Gastroesophageal sphincter (tissue), 3 donors: ENCODE measurements around the gene CCDC85C.

Source experiments
- EP300 ChIP-seq: sonication (generic); formaldehyde crosslinking; IDR thresholded peaks from one replicate; pipeline ENCODE4 v1.6.1; 2017; ENCODE audit warnings: antibody characterized with exemption, mild to moderate bottlenecking
- POLR2A ChIP-seq, 2 donors: fragments of 450-650 bp; IDR thresholded peaks; one replicate each; pipeline ENCODE4 v1.6.1; 2017; ENCODE audit warnings: antibody characterized with exemption in 2 of 2, mild to moderate bottlenecking in 2 of 2, moderate library complexity in 1 of 2
- POLR2AphosphoS5 ChIP-seq: sonication (generic); formaldehyde crosslinking; IDR thresholded peaks from one replicate; pipeline ENCODE4 v1.6.1; 2017; ENCODE audit warnings: antibody characterized with exemption
- TF ChIP-seq, protein P1 (sequence below), 4 experiments: fragments of 200-600 bp in 2 of 4; fragments of 450-650 bp in 2 of 4; sonication (generic) in 1 of 4; IDR thresholded peaks; one replicate each; pipeline ENCODE4 v1.5.1; 2017 to 2019; ENCODE audit warnings: antibody characterized with exemption in 4 of 4, mild to moderate bottlenecking in 2 of 4, moderate library complexity in 2 of 4

DNA sequence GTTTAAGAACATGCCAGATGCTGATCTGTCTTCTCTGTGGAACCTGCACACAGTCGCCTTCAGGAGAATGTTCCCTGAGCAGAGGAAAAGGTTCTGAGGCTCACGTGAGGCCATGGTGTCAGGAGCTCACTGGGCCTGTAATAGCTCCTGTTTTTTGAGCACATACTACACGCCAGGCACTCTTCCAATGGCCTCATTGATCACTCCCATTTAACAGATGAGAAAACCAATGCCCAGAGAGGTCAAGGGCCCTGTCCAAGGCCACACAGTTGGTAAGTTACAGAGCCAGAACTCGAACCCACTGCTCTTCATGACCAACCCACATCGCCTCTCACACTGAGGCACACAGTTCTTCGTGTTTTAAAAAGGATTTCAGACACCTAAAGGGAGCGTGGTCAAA, 33.6 kb upstream of the CCDC85C start:
- TF ChIP-seq, protein P1, sequence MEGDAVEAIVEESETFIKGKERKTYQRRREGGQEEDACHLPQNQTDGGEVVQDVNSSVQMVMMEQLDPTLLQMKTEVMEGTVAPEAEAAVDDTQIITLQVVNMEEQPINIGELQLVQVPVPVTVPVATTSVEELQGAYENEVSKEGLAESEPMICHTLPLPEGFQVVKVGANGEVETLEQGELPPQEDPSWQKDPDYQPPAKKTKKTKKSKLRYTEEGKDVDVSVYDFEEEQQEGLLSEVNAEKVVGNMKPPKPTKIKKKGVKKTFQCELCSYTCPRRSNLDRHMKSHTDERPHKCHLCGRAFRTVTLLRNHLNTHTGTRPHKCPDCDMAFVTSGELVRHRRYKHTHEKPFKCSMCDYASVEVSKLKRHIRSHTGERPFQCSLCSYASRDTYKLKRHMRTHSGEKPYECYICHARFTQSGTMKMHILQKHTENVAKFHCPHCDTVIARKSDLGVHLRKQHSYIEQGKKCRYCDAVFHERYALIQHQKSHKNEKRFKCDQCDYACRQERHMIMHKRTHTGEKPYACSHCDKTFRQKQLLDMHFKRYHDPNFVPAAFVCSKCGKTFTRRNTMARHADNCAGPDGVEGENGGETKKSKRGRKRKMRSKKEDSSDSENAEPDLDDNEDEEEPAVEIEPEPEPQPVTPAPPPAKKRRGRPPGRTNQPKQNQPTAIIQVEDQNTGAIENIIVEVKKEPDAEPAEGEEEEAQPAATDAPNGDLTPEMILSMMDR (IDR thresholded peaks at IDR 0.05): no peak
- no peak for TF ChIP-seq POLR2A (IDR thresholded peaks at IDR 0.05)
- TF ChIP-seq POLR2AphosphoS5: no peak
- TF ChIP-seq EP300: no peak
